Measurements from ENCODE around the gene TMEM45B.
"Not testable (repeated sequence)": the region's sequence is repeated elsewhere in the genome, so short reads cannot be mapped to it uniquely, and the experiment has no call there.

Gene TMEM45B

DNA sequence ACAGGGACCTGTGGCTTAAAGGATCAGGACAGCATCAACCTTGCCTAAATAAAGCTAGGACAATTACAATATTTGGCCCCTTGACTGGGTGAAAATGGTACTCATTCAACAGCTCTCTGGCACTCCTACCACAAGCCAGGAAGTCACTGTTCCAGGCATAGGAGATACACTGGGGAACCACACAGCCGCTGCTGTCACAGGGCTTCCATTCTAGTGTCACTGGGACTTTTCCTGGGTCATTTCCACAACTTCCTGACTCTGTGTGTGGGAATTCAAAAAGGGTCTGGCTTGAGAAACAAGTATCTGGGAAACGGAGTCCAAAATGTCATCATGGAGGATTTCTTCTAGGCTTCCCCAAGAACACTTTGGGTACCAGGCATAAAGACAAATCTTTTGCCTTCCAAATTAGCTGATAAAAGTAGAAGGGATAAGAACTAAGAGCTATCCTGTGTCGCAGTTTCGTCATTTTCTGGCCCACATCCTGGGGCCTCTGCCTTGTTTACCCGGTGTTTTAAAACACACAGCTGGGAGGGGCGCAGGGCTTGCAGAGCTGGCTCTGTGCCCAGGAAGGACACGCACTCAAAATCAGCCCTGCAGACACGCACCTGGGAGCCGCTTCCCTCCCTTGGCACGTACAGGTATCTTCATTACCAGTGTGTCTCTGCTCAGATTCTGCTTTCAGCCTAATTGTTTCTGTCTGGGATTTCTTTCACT is 38.0 kb downstream of the TMEM45B start:
- peak; percentile 56 for DNase-seq

DNA sequence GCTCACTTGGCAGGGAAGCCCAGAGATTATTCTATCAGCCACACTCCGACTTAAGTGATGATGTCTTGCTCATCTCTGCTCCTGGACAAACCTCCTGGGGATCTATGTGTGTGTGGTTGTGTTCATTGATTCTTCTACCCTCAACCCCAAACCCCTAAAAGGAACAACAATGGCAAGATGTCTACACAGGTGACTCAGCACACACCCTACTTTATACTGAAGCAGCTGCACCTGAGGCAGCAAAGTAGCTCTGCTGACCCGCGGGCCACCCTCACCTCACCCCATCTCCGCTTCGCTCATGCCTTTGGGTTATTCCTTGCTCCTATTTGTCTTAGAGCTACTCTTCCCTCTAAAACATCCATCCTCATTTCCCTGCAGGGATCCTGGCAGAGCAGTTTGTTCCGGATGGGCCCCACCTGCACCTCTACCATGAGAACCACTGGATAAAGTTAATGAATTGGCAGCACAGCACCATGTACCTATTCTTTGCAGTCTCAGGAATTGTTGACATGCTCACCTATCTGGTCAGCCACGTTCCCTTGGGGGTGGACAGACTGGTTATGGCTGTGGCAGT is 38.7 kb downstream of the TMEM45B start:
- DNase-seq, result no peak

DNA sequence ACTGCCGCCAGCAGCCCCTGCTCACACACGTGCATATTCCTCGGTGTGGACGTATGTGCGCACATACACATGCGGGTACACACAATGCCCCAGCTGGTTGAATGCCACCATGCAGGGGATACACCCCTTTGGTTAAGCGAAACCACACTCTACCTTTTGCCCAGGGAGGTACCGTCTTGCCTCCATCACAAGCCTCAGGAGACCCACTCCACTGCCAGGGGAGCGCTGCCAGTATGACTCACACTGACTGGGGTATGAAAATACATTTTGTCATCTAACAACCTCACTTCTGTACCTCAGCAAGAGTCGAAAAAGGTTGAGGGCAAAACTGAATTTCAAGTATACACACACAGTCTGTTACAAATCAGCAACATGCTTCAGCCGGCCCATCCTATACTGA is 39.4 kb downstream of the TMEM45B start:
- no peak for DNase-seq

DNA sequence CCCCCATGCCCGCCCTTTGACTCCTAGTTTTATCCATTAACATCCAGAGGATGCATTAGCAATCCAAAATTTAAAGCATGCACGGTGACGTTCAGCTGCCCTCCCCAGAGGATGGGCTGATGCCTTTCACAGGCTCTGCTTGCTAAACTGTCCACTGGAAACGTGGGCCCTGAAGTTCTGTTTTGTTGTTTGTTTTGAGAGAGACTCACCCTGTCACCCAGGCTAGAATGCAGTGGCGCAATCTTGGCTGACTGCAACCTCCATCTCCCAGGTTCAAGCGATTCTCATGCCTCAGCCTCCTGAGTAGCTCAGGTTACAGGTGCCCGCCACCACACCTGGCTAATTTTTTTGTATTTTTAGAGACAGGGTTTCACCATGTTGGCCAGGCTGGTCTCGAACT is 40.4 kb downstream of the TMEM45B start:
- no peak for DNase-seq

DNA sequence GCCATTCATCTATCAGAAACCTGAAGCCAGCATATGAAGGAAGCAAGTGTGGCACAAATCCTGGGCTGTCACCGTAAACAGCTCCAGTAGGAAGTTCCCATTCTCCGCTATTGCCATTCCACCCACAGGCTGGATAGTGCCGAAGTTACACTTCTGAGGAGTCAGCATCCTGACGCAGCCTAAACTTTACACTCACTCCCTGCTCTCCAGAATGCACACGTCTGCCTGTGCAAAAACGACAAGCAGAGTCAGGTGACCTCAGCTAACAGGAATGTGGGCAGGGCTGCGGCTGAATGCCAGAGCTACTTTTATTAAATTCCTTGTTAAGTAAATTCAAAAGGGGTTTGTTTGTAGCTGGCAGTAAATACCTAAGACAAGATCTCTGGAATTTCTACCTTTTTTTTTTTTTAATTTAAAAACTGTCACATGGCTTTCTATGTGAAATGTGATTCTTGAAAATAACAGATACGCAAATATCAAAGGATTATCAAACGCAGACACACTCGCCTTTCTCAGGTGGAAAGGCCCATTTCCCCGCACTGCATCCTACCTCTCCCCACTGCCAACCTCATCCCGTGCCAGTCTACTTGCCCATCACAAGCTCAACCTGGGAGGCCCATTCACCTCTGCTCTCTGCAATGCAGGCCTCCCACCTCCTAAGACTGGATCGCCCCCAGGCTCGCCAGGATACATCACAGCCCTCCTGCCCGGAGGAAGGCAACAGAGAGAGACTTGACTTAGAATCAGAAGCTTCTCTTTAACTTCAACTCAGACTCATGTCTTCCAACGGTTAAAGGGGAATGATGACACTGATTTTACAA is 46.3 kb downstream of the TMEM45B start:
- no peak for DNase-seq

DNA sequence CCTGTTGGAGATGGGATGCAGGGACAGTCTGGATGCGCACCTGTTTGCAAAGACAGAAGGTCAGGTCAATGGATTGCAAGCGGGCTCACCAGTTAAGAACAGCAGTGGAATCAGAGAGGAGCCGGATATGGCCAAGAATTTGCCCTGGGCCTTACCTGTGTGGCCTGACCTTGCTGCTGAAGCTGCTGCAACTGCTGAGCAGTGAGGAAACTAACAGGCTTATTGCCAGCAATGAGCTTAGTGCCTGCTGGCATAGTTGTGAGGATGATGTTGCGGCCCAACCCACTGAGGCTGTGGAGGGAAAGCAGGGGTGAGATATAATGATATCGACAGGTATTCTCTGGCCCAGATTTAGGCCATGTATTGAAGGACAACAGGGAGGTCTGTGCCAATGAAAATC is 49.2 kb downstream of the TMEM45B start:
- DNase-seq, result no peak

DNA sequence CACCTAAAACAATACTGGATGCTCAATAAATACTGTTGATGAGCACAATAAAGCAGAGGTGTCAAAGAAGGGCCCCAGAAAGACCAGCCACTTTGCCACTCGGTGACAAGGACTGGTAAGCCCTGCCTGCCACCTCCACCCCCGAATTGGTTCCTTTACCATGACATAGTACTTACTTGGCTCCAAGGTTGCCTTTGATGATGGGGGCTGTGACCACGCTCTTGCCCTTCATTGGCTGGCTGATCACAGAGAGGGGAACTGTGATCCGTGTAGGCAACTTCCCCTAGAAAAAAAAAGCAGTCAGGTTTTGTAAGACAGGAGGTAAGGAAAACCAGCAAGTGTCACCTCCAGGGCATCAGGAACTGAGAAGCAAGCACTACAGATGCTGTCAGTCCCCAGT is 50.1 kb downstream of the TMEM45B start:
- DNase-seq, result peak; percentile 19

DNA sequence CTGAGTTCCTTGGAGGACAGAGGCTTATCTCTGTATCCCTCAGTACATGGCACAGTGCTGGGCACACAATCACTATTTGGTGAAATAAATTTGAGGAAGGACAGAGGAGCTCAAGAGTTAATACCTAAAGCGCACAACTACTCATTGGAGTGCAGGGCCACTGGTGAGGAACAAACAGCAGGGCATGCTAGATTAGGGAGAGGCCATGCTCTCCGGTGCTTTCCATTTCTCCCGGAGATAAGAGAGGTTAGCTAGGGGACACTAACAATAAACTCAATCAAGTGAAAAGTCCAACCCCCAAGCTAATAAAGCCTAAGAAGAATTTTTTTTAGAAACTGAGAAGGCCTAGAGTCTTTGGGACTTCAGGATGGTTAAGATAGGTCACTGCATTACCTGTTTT is 50.7 kb downstream of the TMEM45B start:
- no peak for DNase-seq

DNA sequence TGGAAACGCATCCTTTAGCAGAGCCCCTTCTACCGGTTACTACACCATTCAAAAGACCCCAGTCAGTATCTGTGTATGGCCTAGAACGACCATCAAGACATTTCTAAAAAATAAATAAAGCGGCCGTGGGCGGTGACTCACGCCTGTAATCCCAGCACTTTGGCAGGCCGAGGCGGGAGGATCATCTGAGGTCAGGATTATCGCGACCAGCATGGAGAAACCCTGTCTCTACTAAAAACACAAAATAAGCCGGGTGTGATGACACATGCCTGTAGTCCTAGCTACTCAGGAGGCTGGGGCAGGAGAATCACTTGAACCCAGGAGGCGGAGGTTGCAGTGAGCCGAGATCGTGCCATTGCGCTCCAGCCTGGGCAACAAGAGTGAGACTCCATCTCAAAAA is 53.0 kb downstream of the TMEM45B start:
- DNase-seq, result not testable (repeated sequence)

DNA sequence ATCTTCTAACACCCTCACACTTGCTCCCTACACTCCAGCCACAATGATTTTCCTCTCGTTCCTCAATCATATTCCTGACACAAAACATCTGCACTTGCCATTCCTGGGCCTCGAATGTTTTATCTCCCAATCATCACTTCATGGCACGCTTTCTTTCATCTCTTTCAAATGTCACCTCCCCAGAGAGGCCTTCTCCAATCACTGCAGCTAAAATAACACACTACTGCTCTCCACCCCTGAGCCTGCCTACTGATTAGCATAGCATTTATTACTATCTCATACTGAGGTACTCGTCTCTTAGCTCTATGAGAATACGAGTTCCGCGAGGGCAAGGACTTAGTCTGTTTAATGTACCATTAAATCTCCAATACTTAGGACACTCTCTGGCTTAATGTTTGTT is 56.3 kb downstream of the TMEM45B start:
- DNase-seq, result no peak

DNA sequence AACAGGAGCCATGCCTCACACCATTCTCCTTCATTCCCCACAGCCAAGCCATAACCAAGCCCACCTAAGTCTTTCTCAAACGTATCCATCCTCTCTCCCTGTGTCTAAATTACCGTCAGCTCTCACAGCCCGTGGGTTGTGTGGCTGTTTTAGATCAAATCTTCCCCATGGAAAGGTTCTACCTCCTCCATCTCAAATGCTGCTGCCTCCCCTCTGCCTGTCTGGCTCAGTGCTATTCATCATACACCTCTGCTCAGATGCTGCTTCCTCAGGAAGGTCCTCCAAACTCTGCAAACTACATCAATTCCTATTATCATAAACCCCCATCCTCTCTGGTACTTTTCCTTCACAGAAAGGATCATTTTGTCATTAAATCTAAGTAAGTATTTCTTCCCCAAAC is 64.7 kb downstream of the TMEM45B start:
- no peak for DNase-seq

DNA sequence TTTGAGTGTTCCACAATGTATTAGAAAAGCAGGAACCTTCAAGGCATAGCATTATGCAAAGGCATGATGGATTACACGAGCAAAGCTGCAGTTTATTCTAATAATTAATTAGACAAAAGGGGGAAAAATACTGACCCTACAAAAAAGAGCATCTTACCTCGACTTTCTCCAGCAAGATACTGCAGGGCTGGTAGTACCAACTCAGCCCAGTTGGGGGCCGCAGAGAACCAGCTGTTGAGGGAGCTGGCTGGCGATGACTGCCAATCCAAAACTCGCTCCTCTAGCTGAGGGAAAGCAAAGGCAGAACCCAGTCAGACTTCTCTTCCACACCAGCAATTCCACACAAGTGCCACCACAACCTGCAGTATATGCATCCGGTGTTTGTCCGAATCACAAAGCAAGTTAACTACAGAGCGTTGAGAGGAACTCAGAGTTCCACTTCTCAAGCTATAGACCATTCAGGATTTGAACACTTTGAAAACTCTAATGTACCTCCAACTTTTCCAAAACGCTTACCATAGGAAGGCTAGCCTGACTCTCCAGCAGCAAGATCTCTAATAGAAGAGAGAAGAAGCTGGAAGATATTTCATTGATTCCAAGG is 66.0 kb downstream of the TMEM45B start:
- DNase-seq, result peak; percentile 68

DNA sequence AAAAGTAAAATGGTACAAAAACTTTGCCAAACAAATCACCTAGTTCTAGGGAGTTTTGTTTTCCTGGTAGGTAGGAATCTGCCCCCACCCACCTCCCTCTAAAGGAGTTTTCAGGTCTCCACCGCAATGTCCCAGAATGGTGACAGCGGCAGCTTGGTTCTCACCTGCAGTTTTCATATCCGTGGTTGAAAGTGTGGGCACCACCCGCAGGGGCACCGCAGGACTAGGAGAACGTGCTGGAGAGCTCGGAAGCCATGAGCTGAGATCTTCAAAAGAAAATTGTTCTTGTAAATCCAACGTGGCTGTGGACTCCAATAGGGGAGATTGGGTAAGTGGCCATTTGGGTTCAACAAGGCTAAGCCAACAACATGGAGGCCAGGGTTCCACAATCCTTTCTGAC is 68.9 kb downstream of the TMEM45B start:
- DNase-seq, result no peak

DNA sequence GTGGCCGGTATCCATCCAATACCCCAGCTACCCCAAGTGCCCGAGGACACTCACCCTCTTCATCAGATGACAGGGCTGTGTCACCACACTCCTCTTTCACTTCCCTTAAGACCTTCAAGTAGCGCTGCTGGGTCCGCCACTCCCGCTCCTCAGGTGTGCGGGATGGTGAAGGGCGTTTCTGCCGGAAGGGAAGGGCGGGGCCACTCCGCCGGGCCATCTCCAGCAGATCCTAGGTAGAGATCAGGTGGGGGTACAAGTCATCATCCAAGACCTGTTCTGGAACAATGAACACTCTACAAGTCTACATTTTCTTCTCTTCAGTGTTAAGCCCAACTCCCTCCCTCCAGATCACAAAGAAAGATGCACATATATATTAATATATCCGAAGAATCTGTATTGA is 69.7 kb downstream of the TMEM45B start:
- no peak for DNase-seq

DNA sequence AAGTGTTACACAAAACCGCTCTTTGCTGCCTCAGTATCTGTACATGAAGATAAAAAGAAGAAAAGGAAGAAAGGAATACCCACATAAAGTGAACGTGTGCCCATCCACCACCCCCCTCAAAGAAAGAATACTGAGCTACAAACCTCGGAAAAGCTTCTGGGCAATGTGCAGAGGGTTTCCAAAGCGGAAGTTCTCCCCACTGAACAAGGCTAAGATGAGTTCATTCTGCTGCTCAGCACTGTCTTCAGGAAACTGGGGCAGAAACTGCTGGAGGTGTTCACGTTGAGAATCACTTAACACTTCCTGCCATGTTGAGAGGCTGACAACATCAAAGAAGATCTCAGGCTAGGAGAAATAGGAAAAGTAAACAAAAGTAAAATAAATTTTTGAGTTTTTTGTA is 72.8 kb downstream of the TMEM45B start:
- no peak for DNase-seq

DNA sequence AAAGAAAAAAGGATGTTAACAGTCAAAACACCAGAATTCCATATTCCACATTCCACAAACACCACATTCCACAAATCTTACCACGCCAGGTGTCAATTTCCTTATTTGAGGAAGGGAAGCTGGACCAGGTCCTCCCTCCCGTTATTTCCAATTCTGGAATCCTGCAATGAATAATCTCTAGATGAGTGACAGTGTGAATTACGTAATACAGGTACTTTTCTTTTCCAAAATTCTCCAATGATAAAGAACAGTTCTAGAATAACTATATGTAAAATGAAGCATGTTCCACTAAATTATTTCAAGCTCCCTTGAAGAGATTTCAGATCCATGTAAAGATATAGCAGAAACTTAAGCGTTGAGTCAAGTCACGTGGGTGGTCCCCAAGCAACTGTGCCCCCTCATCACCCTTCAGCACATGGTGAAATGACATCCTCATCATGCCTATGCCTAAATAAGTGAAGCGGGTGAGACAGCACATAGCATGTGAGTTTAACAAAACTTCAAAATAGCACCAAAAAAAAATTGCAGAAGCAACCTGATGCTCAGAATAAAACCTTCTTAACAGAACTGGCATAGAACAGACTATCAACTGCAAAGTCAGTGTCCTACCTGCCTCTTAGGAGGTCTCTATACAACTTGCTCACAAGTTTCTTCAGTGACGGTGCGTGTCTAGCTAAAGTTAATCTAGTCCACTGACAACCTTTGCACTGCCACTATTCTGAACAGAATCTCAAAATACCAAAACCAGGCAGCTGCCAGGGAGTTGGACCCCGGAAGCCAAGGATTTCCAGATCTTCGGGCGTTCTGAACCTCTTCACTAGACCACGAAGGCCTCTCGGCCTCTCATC is 78.9 kb downstream of the TMEM45B start:
- DNase-seq, result no peak

DNA sequence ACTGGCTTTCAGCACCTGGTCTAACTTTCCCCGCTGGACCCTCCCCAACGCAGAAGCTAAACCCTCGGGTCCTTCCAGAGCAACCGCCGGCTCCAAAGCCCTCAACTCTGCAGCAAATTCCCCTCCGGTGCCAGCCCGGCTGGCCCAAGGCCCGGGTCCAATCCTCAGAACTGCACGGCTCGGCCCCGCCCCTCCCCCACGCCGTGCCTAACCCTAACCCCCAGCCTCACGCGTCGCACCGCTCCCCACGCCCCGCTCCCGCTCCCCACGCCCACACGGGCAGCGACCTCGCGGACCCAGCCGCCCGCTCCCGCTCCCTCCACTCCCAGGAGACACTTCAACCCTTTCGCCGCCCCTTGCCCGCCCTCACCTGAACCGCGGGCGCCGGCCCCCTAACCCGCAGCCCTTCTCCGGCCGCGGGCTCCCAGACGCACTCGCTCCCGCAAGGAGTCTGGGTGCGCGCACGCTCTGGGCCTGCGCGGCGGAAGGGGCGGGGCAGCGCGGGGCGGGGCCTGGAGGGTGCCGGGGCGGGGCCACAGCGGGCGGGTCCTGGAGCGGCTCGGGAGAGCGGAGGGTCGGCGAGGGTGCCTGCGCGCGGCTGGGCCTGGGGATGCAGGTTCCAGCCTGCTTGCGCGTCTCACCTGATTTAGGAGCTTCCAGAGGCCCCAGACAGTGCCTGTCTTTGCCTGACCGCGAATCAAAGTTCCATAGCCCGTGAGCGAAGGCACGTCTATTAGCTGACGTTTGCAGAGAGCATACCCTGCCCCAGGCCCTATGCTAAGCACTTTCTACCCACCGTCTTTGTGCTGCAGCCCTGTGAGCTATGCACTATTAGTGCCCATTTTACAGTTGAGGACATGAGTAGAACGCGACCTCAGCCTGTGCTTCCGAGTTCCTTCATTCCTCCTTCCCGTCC is 79.7 kb downstream of the TMEM45B start, which contains the start of gene NFRKB:
TSS of gene NFRKB (minus strand) at position 453 of the 916 bp plus-strand sequence. CDS start 2,729 bp downstream, outside the sequence.
- DNase-seq, result peak; percentile 89

DNA sequence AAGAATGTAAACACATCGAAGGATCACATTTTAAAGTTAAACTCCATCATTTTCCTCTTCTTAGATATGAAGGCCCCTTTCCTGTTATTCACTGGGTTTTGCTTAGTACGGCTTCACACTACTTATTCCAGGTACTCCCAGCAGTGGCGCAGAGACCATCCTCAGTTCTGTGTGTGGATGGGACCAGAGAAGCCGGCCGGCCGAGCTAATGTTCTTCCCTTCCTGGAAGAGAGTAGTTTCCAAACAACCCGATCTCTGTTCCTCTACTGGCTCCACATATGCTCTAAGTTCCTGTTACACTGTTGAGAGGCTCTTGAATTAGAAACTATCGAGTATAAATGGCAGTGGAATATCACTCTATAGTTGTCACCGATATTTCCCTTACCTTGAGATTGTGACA is 80.4 kb downstream of the TMEM45B start:
- no peak for DNase-seq

DNA sequence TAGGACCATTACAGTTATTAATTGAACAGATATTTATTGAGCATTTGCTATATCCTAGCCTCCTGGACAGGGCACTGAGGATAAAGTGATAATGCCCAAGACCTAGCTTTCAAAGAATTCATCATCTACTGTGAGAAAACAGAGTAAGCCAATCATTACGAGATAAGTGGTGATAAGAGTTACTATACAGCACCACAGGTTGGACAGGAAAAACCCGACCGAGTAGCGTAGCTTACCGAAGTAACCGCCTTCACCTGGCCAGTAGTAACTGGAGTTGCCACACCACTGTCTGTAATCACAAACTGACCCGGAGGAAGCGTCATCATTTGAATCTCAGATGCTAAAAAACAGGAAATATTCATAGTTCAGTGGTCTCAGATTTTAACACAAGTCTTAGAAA is 89.8 kb downstream of the TMEM45B start:
- no peak for DNase-seq
